HEK293 (cell line): ENCODE results near the gene CRTC1.

Experiments
- CTCF ChIA-PET: fragments of 350-600 bp; formaldehyde crosslinking; extraction: SDS; loops from one replicate; lab custom pipeline; 2021; ENCODE audit warnings: antibody characterized with exemption; lab: Yijun Ruan, JAX
- POLR2A ChIA-PET: fragments of 300-600 bp; formaldehyde crosslinking; extraction: SDS; loops from one replicate; lab custom pipeline; 2020; ENCODE audit warnings: antibody characterized with exemption, inconsistent platforms; lab: Yijun Ruan, JAX
- H3K27ac ChIP-seq: fragments of 200-500 bp; sonication (Bioruptor generic); 2 replicates; pipeline ENCODE4 v1.5.1; 2014; ENCODE audit warnings: low read depth, low read length, control low read depth, inconsistent platforms; ENCODE audit errors: extremely low read depth
- H3K36me3 ChIP-seq, 2 experiments: fragments of 200-500 bp in 1 of 2; sonication (Bioruptor generic) in 1 of 2; 1 replicate in 1 of 2; 2 replicates in 1 of 2; pipeline ENCODE4 v1.5.1; 2014 to 2017; ENCODE audit warnings: inconsistent platforms in 2 of 2, low read length in 2 of 2; ENCODE audit not compliant: control insufficient read depth in 2 of 2, insufficient read depth in 1 of 2
- H3K4me1 ChIP-seq: fragments of 200-500 bp; sonication (Bioruptor generic); 2 replicates; pipeline ENCODE4 v1.5.1; 2014; ENCODE audit warnings: mild to moderate bottlenecking, low read length, inconsistent platforms; ENCODE audit not compliant: control insufficient read depth, insufficient read depth
- H3K4me3 ChIP-seq: 2 replicates; pipeline ENCODE4 v1.5.1; 2011; ENCODE audit warnings: low read depth, mild to moderate bottlenecking, control low read depth, low read length, moderate library complexity
- H3K9me3 ChIP-seq: fragments of 200-500 bp; sonication (Bioruptor generic); 2 replicates; pipeline ENCODE4 v1.5.1; 2014; ENCODE audit warnings: low read depth, low read length, inconsistent platforms; ENCODE audit not compliant: control insufficient read depth, insufficient read depth
- GFI1B ChIP-seq: fragments of 450-650 bp; formaldehyde crosslinking; IDR thresholded peaks from 2 replicates; pipeline ENCODE4 v1.5.1; 2016; ENCODE audit warnings: missing biosample characterization, missing genetic modification characterization
- GLIS2 ChIP-seq: fragments of 450-650 bp; formaldehyde crosslinking; IDR thresholded peaks from 2 replicates; pipeline ENCODE4 v1.5.1; 2016; ENCODE audit warnings: missing biosample characterization, missing genetic modification characterization
- HOXC10 ChIP-seq: sonication (generic); formaldehyde crosslinking; IDR thresholded peaks from 2 replicates; pipeline ENCODE4 v1.8.1; 2023; ENCODE audit warnings: mild to moderate bottlenecking, missing genetic modification reagents
- KLF8 ChIP-seq: fragments of 450-650 bp; formaldehyde crosslinking; IDR thresholded peaks from 2 replicates; pipeline ENCODE4 v1.5.1; 2016; ENCODE audit warnings: missing biosample characterization, missing genetic modification characterization
- OVOL3 ChIP-seq: fragments of 450-650 bp; formaldehyde crosslinking; IDR thresholded peaks from 2 replicates; pipeline ENCODE4 v1.5.1; 2016; ENCODE audit warnings: missing biosample characterization, missing genetic modification characterization
- SALL2 ChIP-seq: fragments of 450-650 bp; formaldehyde crosslinking; IDR thresholded peaks from 2 replicates; pipeline ENCODE4 v1.5.0; 2017; ENCODE audit warnings: missing biosample characterization, mild to moderate bottlenecking, missing genetic modification characterization, borderline replicate concordance
- SCRT2 ChIP-seq: fragments of 450-650 bp; formaldehyde crosslinking; IDR thresholded peaks from 2 replicates; pipeline ENCODE4 v1.5.1; 2016; ENCODE audit warnings: missing biosample characterization, missing genetic modification characterization
- SETDB1 ChIP-seq: IDR thresholded peaks from one replicate; pipeline ENCODE4 v1.6.1; 2017; ENCODE audit warnings: mild to moderate bottlenecking, low read length, moderate library complexity, mixed read lengths; ENCODE audit not compliant: insufficient read length
- ZBTB48 ChIP-seq: fragments of 450-650 bp; formaldehyde crosslinking; IDR thresholded peaks from 2 replicates; pipeline ENCODE4 v1.5.1; 2016; ENCODE audit warnings: missing biosample characterization, missing genetic modification characterization
- ZBTB7A ChIP-seq: fragments of 450-650 bp; formaldehyde crosslinking; IDR thresholded peaks from 2 replicates; pipeline ENCODE4 v1.5.1; 2016; ENCODE audit warnings: low read depth, missing biosample characterization, missing genetic modification characterization
- ZFP69B ChIP-seq: fragments of 450-650 bp; formaldehyde crosslinking; IDR thresholded peaks from 2 replicates; pipeline ENCODE4 v1.5.1; 2016; ENCODE audit warnings: missing biosample characterization, missing genetic modification characterization
- ZNF10 ChIP-seq: fragments of 450-650 bp; formaldehyde crosslinking; IDR thresholded peaks from 2 replicates; pipeline ENCODE4 v1.5.1; 2017; ENCODE audit warnings: missing biosample characterization, missing genetic modification characterization
- ZNF19 ChIP-seq: fragments of 450-650 bp; formaldehyde crosslinking; IDR thresholded peaks from 2 replicates; pipeline ENCODE4; 2016; ENCODE audit warnings: missing biosample characterization, missing genetic modification characterization, low read depth
- ZNF335 ChIP-seq: fragments of 450-650 bp; formaldehyde crosslinking; conservative IDR thresholded peaks from 2 replicates; pipeline ENCODE4 v1.5.1; 2016; ENCODE audit warnings: missing biosample characterization, missing genetic modification characterization
- ZNF391 ChIP-seq: fragments of 450-650 bp; formaldehyde crosslinking; IDR thresholded peaks from 2 replicates; pipeline ENCODE4 v1.5.1; 2016; ENCODE audit warnings: low read depth, missing biosample characterization, missing genetic modification characterization, borderline replicate concordance
- ZNF404 ChIP-seq: fragments of 450-650 bp; formaldehyde crosslinking; IDR thresholded peaks from 2 replicates; pipeline ENCODE4 v1.5.1; 2017; ENCODE audit warnings: missing biosample characterization, missing genetic modification characterization
- ZNF433 ChIP-seq: fragments of 450-650 bp; formaldehyde crosslinking; IDR thresholded peaks from 2 replicates; pipeline ENCODE4 v1.5.1; 2016; ENCODE audit warnings: missing biosample characterization, missing genetic modification characterization, low read depth
- ZNF521 ChIP-seq: fragments of 450-650 bp; formaldehyde crosslinking; IDR thresholded peaks from 2 replicates; pipeline ENCODE4 v1.5.1; 2017; ENCODE audit warnings: missing biosample characterization, mild to moderate bottlenecking, missing genetic modification characterization
- ZNF549 ChIP-seq: fragments of 450-650 bp; IDR thresholded peaks from 2 replicates; pipeline ENCODE4 v1.5.1; 2018; ENCODE audit warnings: missing biosample characterization, missing genetic modification characterization, mild to moderate bottlenecking, inconsistent platforms, moderate library complexity
- ZNF624 ChIP-seq: fragments of 450-650 bp; formaldehyde crosslinking; IDR thresholded peaks from 2 replicates; pipeline ENCODE4 v1.5.1; 2017; ENCODE audit warnings: missing biosample characterization, missing genetic modification characterization
- ZNF701 ChIP-seq: fragments of 450-650 bp; formaldehyde crosslinking; IDR thresholded peaks from 2 replicates; pipeline ENCODE4 v1.5.1; 2016; ENCODE audit warnings: missing biosample characterization, missing genetic modification characterization
- ZNF76 ChIP-seq: fragments of 450-650 bp; formaldehyde crosslinking; IDR thresholded peaks from 2 replicates; pipeline ENCODE4; 2016; ENCODE audit warnings: low read depth, missing biosample characterization, missing genetic modification characterization, borderline replicate concordance
- ZNF837 ChIP-seq: fragments of 450-650 bp; formaldehyde crosslinking; IDR thresholded peaks from 2 replicates; pipeline ENCODE4 v1.5.1; 2016; ENCODE audit warnings: missing biosample characterization, missing genetic modification characterization
- ZXDB ChIP-seq: fragments of 450-650 bp; formaldehyde crosslinking; IDR thresholded peaks from 2 replicates; pipeline ENCODE4 v1.5.1; 2016; ENCODE audit warnings: missing biosample characterization, missing genetic modification characterization
- TF ChIP-seq, protein P1 (sequence below): fragments of 450-650 bp; formaldehyde crosslinking; IDR thresholded peaks from 2 replicates; pipeline ENCODE4 v1.5.1; 2016; ENCODE audit warnings: missing biosample characterization, missing genetic modification characterization
- TF ChIP-seq, protein P2 (sequence below): fragments of 450-650 bp; formaldehyde crosslinking; IDR thresholded peaks from 2 replicates; pipeline ENCODE4 v1.5.1; 2016; ENCODE audit warnings: missing biosample characterization, missing genetic modification characterization
- TF ChIP-seq, protein P3 (sequence below): fragments of 450-650 bp; formaldehyde crosslinking; IDR thresholded peaks from 2 replicates; pipeline ENCODE4 v1.5.1; 2016; ENCODE audit warnings: missing biosample characterization, missing genetic modification characterization
- TF ChIP-seq, protein P4 (sequence below): fragments of 450-650 bp; formaldehyde crosslinking; optimal IDR thresholded peaks from 2 replicates; pipeline ENCODE3; 2016; ENCODE audit warnings: missing biosample characterization, mild to moderate bottlenecking, missing genetic modification characterization
- TF ChIP-seq, protein P5 (sequence below): IDR thresholded peaks from 2 replicates; pipeline ENCODE4 v1.6.1; 2011; ENCODE audit warnings: mild to moderate bottlenecking, low read depth, low read length, borderline replicate concordance

The CRTC1 gene

DNA sequence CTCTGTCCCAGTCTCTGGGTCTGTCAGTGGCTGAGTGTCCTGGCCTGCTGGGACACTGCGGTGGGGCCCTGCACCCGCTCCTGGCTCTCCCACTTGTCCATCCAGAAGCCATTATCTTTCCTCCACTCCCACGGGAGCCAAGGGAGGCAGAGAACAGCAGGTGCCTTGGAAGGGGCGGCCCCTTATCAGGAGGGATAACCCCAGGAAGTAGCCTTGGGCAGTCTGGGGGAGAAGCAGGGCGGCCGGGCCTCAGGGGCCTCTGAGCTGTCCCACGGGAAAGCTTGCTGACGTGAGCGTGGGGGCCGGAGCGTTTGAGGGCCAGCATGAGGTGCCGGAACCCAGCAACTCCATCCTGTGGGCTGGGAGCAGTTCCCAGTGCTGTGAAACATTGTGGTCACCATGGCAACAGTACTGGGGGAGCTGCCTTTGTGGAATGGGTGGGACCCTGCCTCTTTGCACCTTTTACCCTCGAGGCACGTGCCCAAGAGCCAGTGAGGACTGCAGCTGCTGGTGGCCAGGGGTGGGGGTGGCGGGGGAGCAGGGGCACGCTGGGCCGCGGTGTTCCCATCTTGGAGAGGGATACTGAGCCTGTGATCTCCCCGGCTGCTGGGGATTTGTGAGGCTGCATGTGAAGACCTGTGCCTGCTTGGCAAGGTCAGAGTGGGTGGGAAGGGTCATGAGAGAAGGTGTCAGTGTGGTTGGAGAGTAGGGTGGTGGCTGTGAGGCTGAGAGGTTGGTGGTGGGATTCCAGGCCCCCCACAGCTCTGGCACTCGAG, 25.7 kb upstream of the CRTC1 start (continued):
- TF ChIP-seq ZFP69B (tag by site-specific recombination) (peak; percentile 57), SCRT2 (tag by site-specific recombination) (no peak), ZBTB7A (no peak), ZNF404 (tag by site-specific recombination) (no peak), ZNF837 (tag by site-specific recombination) (no peak), ZNF701 (tag by site-specific recombination) (no peak)

DNA sequence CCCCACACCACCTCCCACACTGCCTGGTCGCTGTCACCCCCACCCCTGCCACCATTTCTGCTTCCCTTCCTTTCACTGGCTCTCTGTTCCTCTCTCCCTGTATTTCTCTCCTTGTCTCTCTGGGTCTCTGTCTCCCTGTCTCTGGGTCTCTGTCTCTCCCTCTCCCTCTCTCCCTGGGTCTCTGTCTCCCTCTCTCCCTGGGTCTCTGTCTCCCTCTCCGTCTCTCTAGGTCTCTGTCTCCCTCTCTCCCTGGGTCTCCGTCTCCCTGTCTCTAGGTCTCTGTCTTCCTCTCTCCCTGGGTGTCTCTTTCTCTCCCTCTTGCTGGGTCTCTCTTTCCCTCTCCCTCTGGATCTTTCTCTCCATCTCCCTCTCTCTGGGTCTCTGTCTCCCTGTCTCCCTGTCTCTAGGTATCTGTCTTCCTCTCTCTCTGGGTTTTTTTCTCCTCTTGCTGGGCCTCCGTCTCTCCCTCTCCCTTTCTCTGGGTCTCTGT, 25.1 kb upstream of the CRTC1 start:
- Histone ChIP-seq H3K4me1 (no peaks in the 10 kb centered on the region), H3K4me3 (no peak overlapping the region), H3K27ac (no peak overlapping the region), H3K36me3 (no peaks in the 10 kb centered on the region), H3K9me3 (no peaks in the 10 kb centered on the region)
- ChIA-PET POLR2A (no interaction called here), CTCF (no interaction called here)
- TF ChIP-seq ZNF335 (no peak), ZNF76 (tag by site-specific recombination) (no peak), ZNF549 (tag by site-specific recombination) (no peak), HOXC10 (CRISPR knock-in tag) (no peak), ZNF10 (tag by site-specific recombination) (no peak), OVOL3 (no peak), ZNF19 (tag by site-specific recombination) (no peak), ZNF391 (tag by site-specific recombination) (no peak), ZXDB (tag by site-specific recombination) (no peak), ZNF433 (tag by site-specific recombination) (no peak), GLIS2 (tag by site-specific recombination) (no peak), ZNF521 (tag by site-specific recombination) (no peak), GFI1B (tag by site-specific recombination) (no peak), ZNF624 (tag by site-specific recombination) (no peak), SALL2 (tag by site-specific recombination) (0 out of 2 replicates have a peak, but pooled peaks have one; percentile 19), ZBTB48 (tag by site-specific recombination) (no peak), SETDB1 (no peak), ZNF404 (tag by site-specific recombination) (no peak), KLF8 (tag by site-specific recombination) (no peak)
- TF ChIP-seq, protein P1, sequence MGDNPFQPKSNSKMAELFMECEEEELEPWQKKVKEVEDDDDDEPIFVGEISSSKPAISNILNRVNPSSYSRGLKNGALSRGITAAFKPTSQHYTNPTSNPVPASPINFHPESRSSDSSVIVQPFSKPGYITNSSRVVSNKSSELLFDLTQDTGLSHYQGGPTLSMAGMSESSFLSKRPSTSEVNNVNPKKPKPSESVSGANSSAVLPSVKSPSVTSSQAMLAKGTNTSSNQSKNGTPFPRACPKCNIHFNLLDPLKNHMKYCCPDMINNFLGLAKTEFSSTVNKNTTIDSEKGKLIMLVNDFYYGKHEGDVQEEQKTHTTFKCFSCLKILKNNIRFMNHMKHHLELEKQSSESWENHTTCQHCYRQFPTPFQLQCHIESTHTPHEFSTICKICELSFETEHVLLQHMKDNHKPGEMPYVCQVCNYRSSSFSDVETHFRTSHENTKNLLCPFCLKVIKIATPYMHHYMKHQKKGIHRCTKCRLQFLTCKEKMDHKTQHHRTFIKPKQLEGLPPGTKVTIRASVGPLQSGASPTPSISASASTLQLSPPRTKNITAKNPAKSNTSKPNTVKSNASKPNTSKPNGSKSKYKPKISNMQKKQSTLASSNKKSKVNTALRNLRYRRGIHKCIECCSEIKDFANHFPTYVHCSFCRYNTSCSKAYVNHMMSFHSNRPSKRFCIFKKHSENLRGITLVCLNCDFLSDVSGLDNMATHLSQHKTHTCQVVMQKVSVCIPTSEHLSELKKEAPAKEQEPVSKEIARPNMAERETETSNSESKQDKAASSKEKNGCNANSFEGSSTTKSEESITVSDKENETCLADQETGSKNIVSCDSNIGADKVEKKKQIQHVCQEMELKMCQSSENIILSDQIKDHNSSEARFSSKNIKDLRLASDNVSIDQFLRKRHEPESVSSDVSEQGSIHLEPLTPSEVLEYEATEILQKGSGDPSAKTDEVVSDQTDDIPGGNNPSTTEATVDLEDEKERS (tag by site-specific recombination) = no peak
- TF ChIP-seq, protein P2, sequence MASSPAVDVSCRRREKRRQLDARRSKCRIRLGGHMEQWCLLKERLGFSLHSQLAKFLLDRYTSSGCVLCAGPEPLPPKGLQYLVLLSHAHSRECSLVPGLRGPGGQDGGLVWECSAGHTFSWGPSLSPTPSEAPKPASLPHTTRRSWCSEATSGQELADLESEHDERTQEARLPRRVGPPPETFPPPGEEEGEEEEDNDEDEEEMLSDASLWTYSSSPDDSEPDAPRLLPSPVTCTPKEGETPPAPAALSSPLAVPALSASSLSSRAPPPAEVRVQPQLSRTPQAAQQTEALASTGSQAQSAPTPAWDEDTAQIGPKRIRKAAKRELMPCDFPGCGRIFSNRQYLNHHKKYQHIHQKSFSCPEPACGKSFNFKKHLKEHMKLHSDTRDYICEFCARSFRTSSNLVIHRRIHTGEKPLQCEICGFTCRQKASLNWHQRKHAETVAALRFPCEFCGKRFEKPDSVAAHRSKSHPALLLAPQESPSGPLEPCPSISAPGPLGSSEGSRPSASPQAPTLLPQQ (tag by site-specific recombination) = no peak
- TF ChIP-seq, protein P3, sequence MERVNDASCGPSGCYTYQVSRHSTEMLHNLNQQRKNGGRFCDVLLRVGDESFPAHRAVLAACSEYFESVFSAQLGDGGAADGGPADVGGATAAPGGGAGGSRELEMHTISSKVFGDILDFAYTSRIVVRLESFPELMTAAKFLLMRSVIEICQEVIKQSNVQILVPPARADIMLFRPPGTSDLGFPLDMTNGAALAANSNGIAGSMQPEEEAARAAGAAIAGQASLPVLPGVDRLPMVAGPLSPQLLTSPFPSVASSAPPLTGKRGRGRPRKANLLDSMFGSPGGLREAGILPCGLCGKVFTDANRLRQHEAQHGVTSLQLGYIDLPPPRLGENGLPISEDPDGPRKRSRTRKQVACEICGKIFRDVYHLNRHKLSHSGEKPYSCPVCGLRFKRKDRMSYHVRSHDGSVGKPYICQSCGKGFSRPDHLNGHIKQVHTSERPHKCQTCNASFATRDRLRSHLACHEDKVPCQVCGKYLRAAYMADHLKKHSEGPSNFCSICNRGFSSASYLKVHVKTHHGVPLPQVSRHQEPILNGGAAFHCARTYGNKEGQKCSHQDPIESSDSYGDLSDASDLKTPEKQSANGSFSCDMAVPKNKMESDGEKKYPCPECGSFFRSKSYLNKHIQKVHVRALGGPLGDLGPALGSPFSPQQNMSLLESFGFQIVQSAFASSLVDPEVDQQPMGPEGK (tag by site-specific recombination) = no peak
- TF ChIP-seq, protein P4, sequence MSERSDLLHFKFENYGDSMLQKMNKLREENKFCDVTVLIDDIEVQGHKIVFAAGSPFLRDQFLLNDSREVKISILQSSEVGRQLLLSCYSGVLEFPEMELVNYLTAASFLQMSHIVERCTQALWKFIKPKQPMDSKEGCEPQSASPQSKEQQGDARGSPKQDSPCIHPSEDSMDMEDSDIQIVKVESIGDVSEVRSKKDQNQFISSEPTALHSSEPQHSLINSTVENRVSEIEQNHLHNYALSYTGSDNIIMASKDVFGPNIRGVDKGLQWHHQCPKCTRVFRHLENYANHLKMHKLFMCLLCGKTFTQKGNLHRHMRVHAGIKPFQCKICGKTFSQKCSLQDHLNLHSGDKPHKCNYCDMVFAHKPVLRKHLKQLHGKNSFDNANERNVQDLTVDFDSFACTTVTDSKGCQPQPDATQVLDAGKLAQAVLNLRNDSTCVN = peak; percentile 10
- TF ChIP-seq, protein P5, sequence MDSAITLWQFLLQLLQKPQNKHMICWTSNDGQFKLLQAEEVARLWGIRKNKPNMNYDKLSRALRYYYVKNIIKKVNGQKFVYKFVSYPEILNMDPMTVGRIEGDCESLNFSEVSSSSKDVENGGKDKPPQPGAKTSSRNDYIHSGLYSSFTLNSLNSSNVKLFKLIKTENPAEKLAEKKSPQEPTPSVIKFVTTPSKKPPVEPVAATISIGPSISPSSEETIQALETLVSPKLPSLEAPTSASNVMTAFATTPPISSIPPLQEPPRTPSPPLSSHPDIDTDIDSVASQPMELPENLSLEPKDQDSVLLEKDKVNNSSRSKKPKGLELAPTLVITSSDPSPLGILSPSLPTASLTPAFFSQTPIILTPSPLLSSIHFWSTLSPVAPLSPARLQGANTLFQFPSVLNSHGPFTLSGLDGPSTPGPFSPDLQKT = no peak
